K562 (cell line): ENCODE data around the gene IRF2BP2. TPM values are rescaled to one million over a fixed set of nuclear protein-coding genes. Genes with fewer than 3 reads are reported as not detected.

Source experiments
- ATAC-seq: fragments of 200-7000 bp; cut with Tn5 transposase; 3 replicates; pipeline ENCODE4 v1.9.1; 2020; ENCODE audit warnings: moderate library complexity
- BruUV-seq: library from RNA; stranded (reverse); fragments of 400-500 nt; replicated peaks from 2 replicates; lab custom pipeline; 2021; lab: Mats Ljungman, UMichigan
- CTCF ChIA-PET: fragments of 300-600 bp; formaldehyde crosslinking; extraction: SDS; loops from one replicate; lab custom pipeline; 2021; ENCODE audit warnings: low intra/inter-chr PET ratio; lab: Yijun Ruan, JAX
- POLR2A ChIA-PET: fragments of 300-600, 350-650 bp; sonication (Branson Sonifier 250); formaldehyde crosslinking; extraction: SDS; loops from one replicate; lab custom pipeline; 2021; ENCODE audit warnings: antibody characterized with exemption, inconsistent platforms; lab: Yijun Ruan, JAX
- DNase-seq, 4 experiments: peaks; one replicate each; pipeline versions ENCODE4 v3.0.0 to v3.0.0-alpha.2; 2011 to 2018; ENCODE audit warnings: low spot score in 3 of 4, mixed read lengths in 3 of 4; ENCODE audit errors: extremely low read depth in 1 of 4
- FAIRE-seq: peaks from 2 replicates; lab custom pipeline; 2011; peaks lifted over from hg19 to GRCh38; lab: Jason Lieb, UNC
- H2AFZ ChIP-seq: 2 replicates; pipeline ENCODE4 v1.6.0; 2011; ENCODE audit warnings: low read depth, low read length, control low read depth, inconsistent platforms
- H3K27ac ChIP-seq: fragments of 200-600 bp; 3 replicates; pipeline ENCODE4 v1.8.0; 2011; ENCODE audit warnings: low read depth, mild to moderate bottlenecking, control low read depth, inconsistent platforms, low read length, moderate library complexity, mixed read lengths; ENCODE audit errors: extremely low read depth
- H3K27me3 ChIP-seq, 2 experiments: fragments of 300-600 bp in 1 of 2; 2 replicates in 1 of 2; 3 replicates in 1 of 2; pipeline versions ENCODE4 v1.6.0 to v1.8.0; 2011; ENCODE audit warnings: inconsistent platforms in 2 of 2, low read length in 2 of 2, mild to moderate bottlenecking in 1 of 2, mixed read lengths in 1 of 2, moderate library complexity in 1 of 2; ENCODE audit not compliant: control insufficient read depth in 2 of 2, insufficient read depth in 2 of 2
- H3K36me3 ChIP-seq: fragments of 300-600 bp; 3 replicates; pipeline ENCODE4 v1.8.0; 2011; ENCODE audit warnings: mild to moderate bottlenecking, low read length, inconsistent platforms; ENCODE audit not compliant: control insufficient read depth, insufficient read depth
- H3K4me1 ChIP-seq, 2 experiments: fragments of 200-600 bp in 1 of 2; replicated peaks in 1 of 2; 2 replicates in 1 of 2; 3 replicates in 1 of 2; pipeline versions ENCODE4 v1.5.1 to v1.8.0; 2011; ENCODE audit warnings: inconsistent platforms in 2 of 2, low read length in 2 of 2, mild to moderate bottlenecking in 1 of 2, mixed read lengths in 1 of 2, moderate library complexity in 1 of 2; ENCODE audit not compliant: control insufficient read depth in 2 of 2, insufficient read depth in 2 of 2
- H3K4me2 ChIP-seq: 2 replicates; pipeline ENCODE4 v1.6.1; 2011; ENCODE audit warnings: low read length, control low read depth, inconsistent platforms, mixed read lengths; ENCODE audit not compliant: insufficient read depth
- H3K4me3 ChIP-seq: fragments of 200-600 bp; sonication (generic), shearing (Covaris generic); 2 replicates; pipeline ENCODE4 v1.5.1; 2016; ENCODE audit warnings: control low read depth, inconsistent platforms
- H3K79me2 ChIP-seq: fragments of 200-600 bp; 3 replicates; pipeline ENCODE4 v1.8.0; 2011; ENCODE audit warnings: low read length, inconsistent platforms; ENCODE audit not compliant: control insufficient read depth, insufficient read depth
- H3K9ac ChIP-seq, 2 experiments: 2 replicates each; pipeline versions ENCODE4 v1.6.0 to v1.6.1; 2011; ENCODE audit warnings: low read depth in 2 of 2, low read length in 2 of 2, control low read depth in 1 of 2, inconsistent platforms in 1 of 2, mild to moderate bottlenecking in 1 of 2, mixed read lengths in 1 of 2; ENCODE audit not compliant: insufficient read depth in 1 of 2
- H3K9me1 ChIP-seq: one replicate; pipeline ENCODE4 v1.6.0; 2011; ENCODE audit warnings: inconsistent platforms, mild to moderate bottlenecking, low read length, moderate library complexity; ENCODE audit not compliant: control insufficient read depth, insufficient read depth
- H3K9me3 ChIP-seq: replicated peaks from 2 replicates; pipeline ENCODE4 v1.5.1; 2011; ENCODE audit warnings: low read depth, low read length, inconsistent platforms; ENCODE audit not compliant: control insufficient read depth, insufficient read depth
- H4K20me1 ChIP-seq: replicated peaks from 2 replicates; pipeline ENCODE4 v1.6.1; 2011; ENCODE audit warnings: low read length, inconsistent platforms, mixed read lengths; ENCODE audit not compliant: control insufficient read depth, insufficient read depth
- CREM ChIP-seq: IDR thresholded peaks from 2 replicates; pipeline ENCODE4 v1.6.1; 2014; ENCODE audit warnings: antibody characterized with exemption, low read depth
- DEAF1 ChIP-seq: fragments of 450-650 bp; formaldehyde crosslinking; IDR thresholded peaks from 2 replicates; pipeline ENCODE4 v1.4.0; 2020; ENCODE audit warnings: mild to moderate bottlenecking, moderate library complexity
- ETV5 ChIP-seq: sonication (generic); formaldehyde crosslinking; IDR thresholded peaks from 2 replicates; pipeline ENCODE4 v1.4.0; 2020; ENCODE audit warnings: low read depth, mild to moderate bottlenecking, missing genetic modification reagents
- FUS ChIP-seq: fragments of 200-400 bp; formaldehyde crosslinking; optimal IDR thresholded peaks from 2 replicates; pipeline ENCODE3; 2017; ENCODE audit warnings: low read depth, low read length
- GTF2E2 ChIP-seq: fragments of 200-800 bp; sonication (Bioruptor generic); IDR thresholded peaks from 2 replicates; pipeline ENCODE4 v1.6.1; 2016; ENCODE audit warnings: missing genetic modification characterization, missing compliant biosample characterization
- KAT7 ChIP-seq: sonication (generic); formaldehyde crosslinking; IDR thresholded peaks from 2 replicates; pipeline ENCODE4 v1.8.0; 2022; ENCODE audit warnings: missing genetic modification reagents, mild to moderate bottlenecking, borderline replicate concordance
- MYC ChIP-seq, 2 experiments: fragments of 250-450 bp in 1 of 2; sonication (Bioruptor Pico) in 1 of 2; IDR thresholded peaks; 2 replicates each; pipeline versions ENCODE4 v1.5.1 to v1.6.1; 2012 to 2021; ENCODE audit warnings: low read depth in 2 of 2, borderline replicate concordance in 1 of 2, improper control_type of control experiment in 1 of 2, low read length in 1 of 2, mild to moderate bottlenecking in 1 of 2, moderate library complexity in 1 of 2
- NFRKB ChIP-seq: fragments of 450-650 bp; IDR thresholded peaks from 2 replicates; pipeline ENCODE4 v1.6.1; 2016; ENCODE audit warnings: low read depth
- POLR2B ChIP-seq: fragments of 450-650 bp; IDR thresholded peaks from 2 replicates; pipeline ENCODE4 v1.6.1; 2018; ENCODE audit warnings: low read depth; ENCODE audit not compliant: partially characterized antibody
- POLR3G ChIP-seq: IDR thresholded peaks from 2 replicates; pipeline ENCODE4 v1.6.1; 2011; ENCODE audit not compliant: insufficient read length, insufficient replicate concordance; ENCODE audit errors: extremely low read depth
- TRIM24 ChIP-seq, 2 experiments: fragments of 450-650 bp; IDR thresholded peaks; 2 replicates each; pipeline ENCODE4 v1.6.1; 2016
- XRCC3 ChIP-seq: fragments of 450-650 bp; IDR thresholded peaks from 2 replicates; pipeline ENCODE4 v1.6.1; 2017; ENCODE audit warnings: mild to moderate bottlenecking, moderate library complexity
- ZNF143 ChIP-seq: sonication (generic); formaldehyde crosslinking; IDR thresholded peaks from 2 replicates; pipeline ENCODE4 v1.9.0; 2022; ENCODE audit warnings: mild to moderate bottlenecking, missing genetic modification reagents
- ZNF282 ChIP-seq: sonication (generic); formaldehyde crosslinking; IDR thresholded peaks from 2 replicates; pipeline ENCODE4 v1.8.1; 2023; ENCODE audit warnings: missing genetic modification reagents
- ZNF785 ChIP-seq: fragments of 250-450 bp; sonication (Bioruptor Pico); IDR thresholded peaks from 2 replicates; pipeline ENCODE4 v1.4.0; 2020; ENCODE audit warnings: mild to moderate bottlenecking
- WGBS: fragments of 100-300 bp; shearing (Covaris generic); methylation state at CpG from one replicate; pipeline ENCODE4 v1.1.6; 2016; ENCODE audit warnings: low coverage, mixed read lengths; ENCODE audit not compliant: insufficient coverage; ENCODE audit errors: missing lambda C conversion rate; 5-methylcytosine and 5-hydroxymethylcytosine counted together
- in situ Hi-C: fragments of 300-500 bp; cut with MboI; formaldehyde crosslinking; loops from 4 replicates; pipeline ENCODE4 v1.15.0; 2018; ENCODE audit warnings: inconsistent platforms, mixed read lengths
- intact Hi-C: fragments of 100-400 bp; cut with micrococcal nuclease; formaldehyde crosslinking; loops from 2 replicates; pipeline ENCODE4 v1.14.2; 2022
- polyA plus RNA-seq, 8 experiments: library from polyadenylated mRNA; depleted of rRNA in 4 of 8; stranded (reverse) in 5 of 8; unstranded in 3 of 8; fragments of >200 nt; fragmentation: Nextera tagmentation in 2 of 8; fragmentation: Illumina TruSeq in 1 of 8; extraction: Ambion mirVana in 2 of 8; extraction: Trizol in 1 of 8; gene quantifications; 2 replicates each; pipeline versions ENCODE4 v1.2.1 to v1.2.3, GENCODE V29; 2011 to 2014; ENCODE audit warnings: inconsistent platforms in 1 of 8, missing spikeins in 1 of 8
- total RNA-seq, 7 experiments: library from RNA; depleted of rRNA in 6 of 7; stranded (reverse); fragments of >200 nt in 6 of 7; fragmentation: Illumina TruSeq in 2 of 7; extraction: Trizol in 2 of 7; gene quantifications; 2 replicates each; pipeline versions ENCODE4 v1.2.1 to v1.2.3, GENCODE V29; 2011 to 2021; ENCODE audit warnings: low replicate concordance in 1 of 7

IRF2BP2 gene
- total and polyA plus RNA-seq, 9 of the 15 experiments (the other 6 are each of a cell fraction or from before 2014, with no cell fraction given) = 7.7 to 68.6 (median 22.1) TPM

GRCh38 chr1:234611225-234611846 is 1.4 kb upstream of the IRF2BP2 start (continued):
- TF ChIP-seq ZNF282 (CRISPR knock-in tag) (no peak), DEAF1 (CRISPR knock-in tag) (no peak), ZNF143 (no peak), KAT7 (CRISPR knock-in tag) (0 out of 2 replicates have a peak, but pooled peaks have one; percentile 61), POLR2B (peak; percentile 23), ZNF785 (CRISPR knock-in tag) (no peak), XRCC3 (no peak)

GRCh38 chr1:234610666-234611224 is 767 bp upstream of the IRF2BP2 start:
- intact Hi-C loops = loop anchor here (5.0 kb wide), 2 partner anchors 67 to 362 kb away; no protein-coding TSS in a partner anchor
- Histone ChIP-seq H3K4me3 (peak overlapping the region; percentile 38), H3K27ac (peak overlapping the region; percentile 82), H3K4me1 (peaks cover 41 to 49% of the 10 kb centered on the region in 2 experiments), H3K27me3 (no peaks in the 10 kb centered on the region), H4K20me1 (peaks cover 21% of the 10 kb centered on the region; the same call in 1 of the 2 replicates), H3K9ac (peak overlapping the region; percentile 85 to 89), H3K79me2 (peaks cover 36% of the 10 kb centered on the region), H3K4me2 (peak overlapping the region; percentile 76), H3K9me3 (no peaks in the 10 kb centered on the region), H2AFZ (peak overlapping the region; percentile 93), H3K9me1 (no peaks in the 10 kb centered on the region), H3K36me3 (peaks cover 23% of the 10 kb centered on the region)
- peak; percentile 70 to 84 (median 74) for DNase-seq
- peak; percentile 3 for ATAC-seq
- WGBS = 54% methylated on average over 34 of the region's 71 CpGs
- POLR2A ChIA-PET = interaction anchor here (0.7 to 6.1 kb wide), 10 partner anchors 9 to 486 kb away, joined by 3 to 59 read pairs (median 4); partner anchors contain the start of gene TARBP1
- no TSS peak for BruUV-seq
- FAIRE-seq = no peak
- CTCF ChIA-PET = interaction anchor here (0.8 kb wide), 1 partner anchor 124 kb away, joined by 6 read pairs; no protein-coding TSS in a partner anchor
- in situ Hi-C loops = loop anchor here (5.0 to 10.0 kb wide), 2 partner anchors 114 to 267 kb away; no protein-coding TSS in a partner anchor
- TF ChIP-seq ETV5 (CRISPR knock-in tag) (0 out of 2 replicates have a peak, but pooled peaks have one; percentile 23), POLR2B (peak; percentile 12), NFRKB (no peak; the same call in 1 of the 2 replicates), CREM (peak; percentile 48; the same call in 1 of the 2 replicates), FUS (peak; percentile 71), POLR3G (no peak), GTF2E2 (tag) (0 out of 2 replicates have a peak, but pooled peaks have one; percentile 8), MYC (IDR thresholded peaks at IDR 0.05; ENCODE audit: low read depth, low read length) (peak; percentile 67), MYC (CRISPR knock-in tag; IDR thresholded peaks at IDR 0.05; ENCODE audit: borderline replicate concordance, low read depth) (no peak; the same call in 1 of the 2 replicates), TRIM24 (IDR thresholded peaks at IDR 0.05) (0 out of 4 replicates have a peak, but pooled peaks of 1 of the 2 experiments have one; percentile 1)
